NCI-H2171 (cell line): Measurements from ENCODE around the gene CACNA1D.
"Not testable (repeated sequence)": the region's sequence is repeated elsewhere in the genome, so short reads cannot be mapped to it uniquely, and the experiment has no call there.

Experiments
- DNase-seq: peaks from one replicate; lab custom pipeline; 2025; lab: John Stamatoyannopoulos, UW

CACNA1D gene

GRCh38 chr3:53526704-53527055, 32.3 kb downstream of the CACNA1D start:
- DNase-seq, result no peak

- no peak for DNase-seq
These were observed 35.8 kb downstream of the CACNA1D start for GRCh38 chr3:53530205-53530604.

- DNase-seq, result peak; percentile 8
These were observed 37.3 kb downstream of the CACNA1D start for GRCh38 chr3:53531749-53532148.

GRCh38 chr3:53533472-53533871, 39.1 kb downstream of the CACNA1D start:
- no peak for DNase-seq

GRCh38 chr3:53534216-53534615, 39.8 kb downstream of the CACNA1D start:
- no peak for DNase-seq

GRCh38 chr3:53534676-53535400, 40.4 kb downstream of the CACNA1D start:
- peak; percentile 20 for DNase-seq

- no peak for DNase-seq
These were observed 41.9 kb downstream of the CACNA1D start for GRCh38 chr3:53536282-53536681.

GRCh38 chr3:53544357-53544756, 49.9 kb downstream of the CACNA1D start:
- DNase-seq, result no peak

GRCh38 chr3:53545310-53545995, 51.0 kb downstream of the CACNA1D start:
- DNase-seq, result no peak

- no peak for DNase-seq
These were observed 51.6 kb downstream of the CACNA1D start for GRCh38 chr3:53545996-53546359.

GRCh38 chr3:53547327-53547726, 52.9 kb downstream of the CACNA1D start:
- DNase-seq, result no peak

GRCh38 chr3:53550005-53550620, 55.7 kb downstream of the CACNA1D start:
- DNase-seq, result no peak

- no peak for DNase-seq
These were observed 56.9 kb downstream of the CACNA1D start for GRCh38 chr3:53551324-53551723.

GRCh38 chr3:53552730-53553129, 58.3 kb downstream of the CACNA1D start:
- no peak for DNase-seq

- DNase-seq, result no peak
These were observed 58.8 kb downstream of the CACNA1D start for GRCh38 chr3:53553200-53553599.

- no peak for DNase-seq
These were observed 60.2 kb downstream of the CACNA1D start for GRCh38 chr3:53554559-53555067.

GRCh38 chr3:53555068-53555588, 60.7 kb downstream of the CACNA1D start:
- no peak for DNase-seq

- DNase-seq, result no peak
These were observed 72.2 kb downstream of the CACNA1D start for GRCh38 chr3:53566461-53567145.

GRCh38 chr3:53570081-53570480, 75.7 kb downstream of the CACNA1D start:
- no peak for DNase-seq

- DNase-seq, result no peak
These were observed 76.3 kb downstream of the CACNA1D start for GRCh38 chr3:53570709-53571108.

- no peak for DNase-seq
These were observed 76.9 kb downstream of the CACNA1D start for GRCh38 chr3:53571264-53571663.

GRCh38 chr3:53572184-53572583, 77.8 kb downstream of the CACNA1D start:
- DNase-seq, result not testable (repeated sequence)
